Measurements from ENCODE around the gene GNPTAB. TPM values are rescaled to one million over a fixed set of nuclear protein-coding genes. Genes with fewer than 3 reads are reported as not detected.

GNPTAB gene
- total and polyA plus RNA-seq, 2 of the 4 experiments (the other 2 are of a cell fraction) = 16.0 to 24.2 TPM

DNA sequence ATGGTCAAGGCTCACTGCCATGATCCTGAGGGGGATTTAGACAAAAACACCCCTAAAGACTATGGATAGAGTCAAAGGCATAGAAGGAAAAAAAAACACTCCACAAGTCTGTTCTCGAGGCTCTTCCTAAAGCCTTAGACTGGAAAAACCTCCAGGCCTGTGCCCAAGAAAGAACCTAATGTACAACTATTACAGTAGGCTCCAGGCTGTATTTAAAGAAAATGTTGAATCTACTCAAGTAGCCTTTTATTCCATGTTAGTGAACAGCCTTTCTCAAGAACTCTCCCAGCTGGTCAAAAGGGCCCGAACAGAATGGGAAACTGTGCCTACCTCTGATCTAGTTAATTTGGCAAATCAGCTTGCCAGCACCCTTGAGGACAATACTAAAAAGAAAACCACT, 28.3 kb downstream of the GNPTAB start:
- no peak overlapping the region for H3K27ac ChIP-seq (ENCODE audit: insufficient read depth, low read length)
- no peak overlapping the region for H3K4me3 ChIP-seq (ENCODE audit: insufficient read depth, low read depth, low read length)
- H2AK5ac ChIP-seq (ENCODE audit: low read depth, low read length) = no peak overlapping the region
- H3K79me1 ChIP-seq (ENCODE audit: low read depth in 1 of 2, low read length in 2 of 2) = peaks cover 3 to 10% of the 10 kb centered on the region in 2 experiments
- H2BK20ac ChIP-seq (ENCODE audit: low read depth, low read length) = no peak overlapping the region
- no CpG with 5 or more reads among the region's 2 CpGs for WGBS, 2 experiments (ENCODE audit: extremely low coverage in 2 of 2, insufficient read length in 1 of 2)
- ChIA-PET POLR2A (ENCODE audit: unreplicated experiment) (interaction anchor here (0.6 kb wide), 1 partner anchor 77 kb away, joined by 3 read pairs; no protein-coding TSS in a partner anchor), CTCF (interaction anchor here (0.7 kb wide), 1 partner anchor 16 kb away, joined by 4 read pairs; no protein-coding TSS in a partner anchor)
- intact Hi-C loops (cut with micrococcal nuclease) = no loop called here
- no peaks in the 10 kb centered on the region for H3K9me3 ChIP-seq (ENCODE audit: control insufficient read depth, insufficient read depth, low read length)
- no peak overlapping the region for H3K4me2 ChIP-seq (ENCODE audit: low read depth, low read length)
- H3K27me3 ChIP-seq (ENCODE audit: control insufficient read depth, insufficient read depth, low read length) = no peaks in the 10 kb centered on the region
- H3K56ac ChIP-seq (ENCODE audit: extremely low read depth, insufficient read depth, low read length) = no peak overlapping the region
- no peaks in the 10 kb centered on the region for H3K9me1 ChIP-seq (ENCODE audit: insufficient read depth, low read length)
- H3K18ac ChIP-seq (ENCODE audit: low read depth, low read length) = no peak overlapping the region
- dilution Hi-C loops (cut with HindIII; ENCODE audit: low sequenced_read_pairs, unreplicated experiment) = no loop called here
- no peak for ATAC-seq (ENCODE audit: low read depth)
- in situ Hi-C loops (cut with MboI; ENCODE audit: low sequenced_read_pairs) = no loop called here
- no peak overlapping the region for H3K23ac ChIP-seq (ENCODE audit: low read depth, low read length)
- no peak overlapping the region for H2AFZ ChIP-seq (replicated peaks; ENCODE audit: low read length, poor library complexity)
- H4K91ac ChIP-seq (ENCODE audit: insufficient read depth, low read depth, low read length) = no peak overlapping the region
- H3K9ac ChIP-seq (ENCODE audit: low read depth, low read length) = no peak overlapping the region
- DNase-seq = no peak
- no TSS peak for BruUV-seq (replicated peaks)
- TF ChIP-seq, protein P1, sequence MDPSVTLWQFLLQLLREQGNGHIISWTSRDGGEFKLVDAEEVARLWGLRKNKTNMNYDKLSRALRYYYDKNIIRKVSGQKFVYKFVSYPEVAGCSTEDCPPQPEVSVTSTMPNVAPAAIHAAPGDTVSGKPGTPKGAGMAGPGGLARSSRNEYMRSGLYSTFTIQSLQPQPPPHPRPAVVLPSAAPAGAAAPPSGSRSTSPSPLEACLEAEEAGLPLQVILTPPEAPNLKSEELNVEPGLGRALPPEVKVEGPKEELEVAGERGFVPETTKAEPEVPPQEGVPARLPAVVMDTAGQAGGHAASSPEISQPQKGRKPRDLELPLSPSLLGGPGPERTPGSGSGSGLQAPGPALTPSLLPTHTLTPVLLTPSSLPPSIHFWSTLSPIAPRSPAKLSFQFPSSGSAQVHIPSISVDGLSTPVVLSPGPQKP (IDR thresholded peaks at IDR 0.05; ENCODE audit: borderline replicate concordance, low read depth, low read length) = no peak
- TF ChIP-seq POLR2A (IDR thresholded peaks at IDR 0.05; ENCODE audit: low read depth, low read length) (no peak), BHLHE40 (IDR thresholded peaks at IDR 0.05; ENCODE audit: low read depth, low read length) (no peak), CHD1 (IDR thresholded peaks at IDR 0.05; ENCODE audit: low read depth, low read length) (no peak), SMC3 (IDR thresholded peaks at IDR 0.05; ENCODE audit: low read depth, low read length) (no peak), RAD21 (IDR thresholded peaks at IDR 0.05; ENCODE audit: low read length) (no peak), RFX5 (IDR thresholded peaks at IDR 0.05; ENCODE audit: low read depth, low read length) (no peak), MXI1 (IDR thresholded peaks at IDR 0.05; ENCODE audit: borderline replicate concordance, low read depth, low read length) (no peak), RCOR1 (IDR thresholded peaks at IDR 0.05; ENCODE audit: insufficient replicate concordance, low read length) (no peak), FOS (IDR thresholded peaks at IDR 0.05; ENCODE audit: low read depth, low read length) (no peak), MAFK (IDR thresholded peaks at IDR 0.05; ENCODE audit: low read depth, low read length) (no peak)
- TF ChIP-seq, protein P2, sequence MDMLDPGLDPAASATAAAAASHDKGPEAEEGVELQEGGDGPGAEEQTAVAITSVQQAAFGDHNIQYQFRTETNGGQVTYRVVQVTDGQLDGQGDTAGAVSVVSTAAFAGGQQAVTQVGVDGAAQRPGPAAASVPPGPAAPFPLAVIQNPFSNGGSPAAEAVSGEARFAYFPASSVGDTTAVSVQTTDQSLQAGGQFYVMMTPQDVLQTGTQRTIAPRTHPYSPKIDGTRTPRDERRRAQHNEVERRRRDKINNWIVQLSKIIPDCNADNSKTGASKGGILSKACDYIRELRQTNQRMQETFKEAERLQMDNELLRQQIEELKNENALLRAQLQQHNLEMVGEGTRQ (IDR thresholded peaks at IDR 0.05; ENCODE audit: low read depth, low read length) = no peak
- H4K20me1 ChIP-seq (ENCODE audit: insufficient read depth, low read length) = no peaks in the 10 kb centered on the region
- no peak overlapping the region for H2BK15ac ChIP-seq (ENCODE audit: low read depth, low read length)
- no peak overlapping the region for H3K14ac ChIP-seq (replicated peaks; ENCODE audit: low read depth, low read length)
- H2BK5ac ChIP-seq (ENCODE audit: low read depth, low read length, poor library complexity, severe bottlenecking) = no peak overlapping the region
- no peaks in the 10 kb centered on the region for H3K36me3 ChIP-seq (ENCODE audit: control insufficient read depth, insufficient read depth, low read length)
- H2AK9ac ChIP-seq (replicated peaks; ENCODE audit: low read depth, low read length, poor library complexity) = no peak overlapping the region
- H3K4me1 ChIP-seq (ENCODE audit: control insufficient read depth, insufficient read depth, low read length) = no peaks in the 10 kb centered on the region
- no peak overlapping the region for H2BK120ac ChIP-seq (ENCODE audit: low read depth, low read length)
- H3K4ac ChIP-seq (ENCODE audit: low read depth, low read length) = no peak overlapping the region
- no peak overlapping the region for H4K8ac ChIP-seq (ENCODE audit: low read depth in 2 of 2, low read length in 2 of 2)
- no peak overlapping the region for H4K5ac ChIP-seq (ENCODE audit: low read depth, low read length)
